ENCODE results near the gene ACRV1. TPM values are rescaled to one million over a fixed set of nuclear protein-coding genes. Genes with fewer than 3 reads are reported as not detected.

The ACRV1 gene
- total RNA-seq, 4 donors from 2014 or later: not detected

DNA sequence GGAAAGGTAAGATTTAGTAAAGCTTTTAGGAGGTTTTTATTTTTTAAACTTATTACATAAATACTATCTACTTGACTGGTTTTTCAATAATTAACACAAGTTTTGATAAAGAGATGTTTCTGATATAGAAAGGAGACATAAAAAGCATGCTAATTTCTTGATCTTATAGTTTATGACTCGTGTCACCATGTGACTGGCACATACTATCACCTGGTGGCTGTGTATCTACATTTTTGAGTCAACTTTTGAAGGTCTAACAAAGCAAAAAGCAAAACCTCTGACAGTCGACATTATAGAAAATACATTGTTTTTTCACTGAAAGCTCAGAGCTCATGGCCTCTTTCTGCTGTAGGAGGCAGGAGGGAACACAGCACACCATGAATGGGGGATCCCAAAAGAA is 810 bp downstream of the ACRV1 start:
- DNase-seq (ENCODE audit: low spot score): no peak
- TF ChIP-seq, protein P1, sequence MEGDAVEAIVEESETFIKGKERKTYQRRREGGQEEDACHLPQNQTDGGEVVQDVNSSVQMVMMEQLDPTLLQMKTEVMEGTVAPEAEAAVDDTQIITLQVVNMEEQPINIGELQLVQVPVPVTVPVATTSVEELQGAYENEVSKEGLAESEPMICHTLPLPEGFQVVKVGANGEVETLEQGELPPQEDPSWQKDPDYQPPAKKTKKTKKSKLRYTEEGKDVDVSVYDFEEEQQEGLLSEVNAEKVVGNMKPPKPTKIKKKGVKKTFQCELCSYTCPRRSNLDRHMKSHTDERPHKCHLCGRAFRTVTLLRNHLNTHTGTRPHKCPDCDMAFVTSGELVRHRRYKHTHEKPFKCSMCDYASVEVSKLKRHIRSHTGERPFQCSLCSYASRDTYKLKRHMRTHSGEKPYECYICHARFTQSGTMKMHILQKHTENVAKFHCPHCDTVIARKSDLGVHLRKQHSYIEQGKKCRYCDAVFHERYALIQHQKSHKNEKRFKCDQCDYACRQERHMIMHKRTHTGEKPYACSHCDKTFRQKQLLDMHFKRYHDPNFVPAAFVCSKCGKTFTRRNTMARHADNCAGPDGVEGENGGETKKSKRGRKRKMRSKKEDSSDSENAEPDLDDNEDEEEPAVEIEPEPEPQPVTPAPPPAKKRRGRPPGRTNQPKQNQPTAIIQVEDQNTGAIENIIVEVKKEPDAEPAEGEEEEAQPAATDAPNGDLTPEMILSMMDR (IDR thresholded peaks at IDR 0.05): no peak

DNA sequence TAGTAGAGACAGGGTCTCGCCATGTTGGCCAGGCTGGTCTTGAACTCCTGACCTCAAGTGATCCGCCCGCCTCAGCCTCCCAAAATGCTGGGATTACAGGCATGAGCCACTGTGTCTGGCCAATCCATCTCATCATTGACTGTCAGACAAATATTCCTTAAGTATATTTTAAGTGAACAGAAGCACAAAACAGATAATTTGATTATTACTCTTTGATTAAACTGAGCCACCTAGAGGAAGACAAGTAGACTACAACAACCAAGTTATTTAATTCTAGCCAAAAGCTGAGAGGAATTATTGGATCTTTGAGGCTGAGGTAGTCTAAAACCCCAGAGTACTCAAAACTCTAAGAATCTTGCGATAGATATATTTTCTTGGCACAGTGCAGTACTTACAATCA is 1.2 kb downstream of the ACRV1 start:
- ATAC-seq (ENCODE audit: low FRiP score): no peak
- no peak for DNase-seq (ENCODE audit: low spot score)
- TF ChIP-seq, protein P1 (IDR thresholded peaks at IDR 0.05): no peak

More for the DNA sequence above, 810 bp downstream of the ACRV1 start:
- no peak for ATAC-seq (ENCODE audit: low FRiP score)

DNA sequence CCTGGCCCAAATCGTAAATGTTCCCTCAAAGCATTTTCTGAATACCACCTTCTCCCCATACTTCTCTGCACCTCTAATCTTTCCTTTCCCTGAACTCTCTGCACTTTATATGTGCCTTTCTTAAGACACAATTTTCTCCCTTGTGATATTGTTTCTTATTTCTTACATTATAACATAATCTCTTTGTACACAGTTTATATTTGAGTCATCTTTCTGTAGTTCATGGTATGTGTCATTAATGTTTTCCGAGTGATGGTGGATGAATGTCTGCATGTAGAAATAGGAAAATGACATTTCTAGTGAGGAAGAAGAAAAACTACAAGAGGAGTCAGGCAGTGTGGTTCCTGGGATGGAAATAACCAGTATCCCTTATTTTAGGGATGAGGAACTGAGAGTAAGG is 5.5 kb downstream of the ACRV1 start:
- TF ChIP-seq, protein P1 (IDR thresholded peaks at IDR 0.05): no peak
- ATAC-seq (ENCODE audit: low FRiP score) (no peak), DNase-seq (ENCODE audit: low spot score) (no peak)

DNA sequence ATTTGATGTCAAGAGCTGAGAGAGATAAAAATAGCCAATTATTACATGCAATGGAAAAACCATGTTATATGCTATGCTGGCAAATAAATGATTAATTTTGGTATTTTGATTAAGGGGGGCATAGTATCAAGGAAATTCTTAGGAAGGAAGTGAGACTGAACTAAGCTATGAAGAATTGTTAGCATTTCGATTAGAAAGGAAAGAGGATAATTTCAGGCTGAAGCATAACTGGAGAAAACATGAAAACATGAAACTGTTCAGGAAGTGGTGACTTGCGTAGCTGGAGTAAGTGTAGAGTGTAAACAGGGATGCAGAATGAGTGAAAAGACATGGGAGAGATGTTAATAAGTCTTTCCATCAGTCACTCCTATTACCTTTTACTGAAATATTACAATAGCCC is 6.4 kb downstream of the ACRV1 start:
- TF ChIP-seq, protein P1 (IDR thresholded peaks at IDR 0.05): no peak

DNA sequence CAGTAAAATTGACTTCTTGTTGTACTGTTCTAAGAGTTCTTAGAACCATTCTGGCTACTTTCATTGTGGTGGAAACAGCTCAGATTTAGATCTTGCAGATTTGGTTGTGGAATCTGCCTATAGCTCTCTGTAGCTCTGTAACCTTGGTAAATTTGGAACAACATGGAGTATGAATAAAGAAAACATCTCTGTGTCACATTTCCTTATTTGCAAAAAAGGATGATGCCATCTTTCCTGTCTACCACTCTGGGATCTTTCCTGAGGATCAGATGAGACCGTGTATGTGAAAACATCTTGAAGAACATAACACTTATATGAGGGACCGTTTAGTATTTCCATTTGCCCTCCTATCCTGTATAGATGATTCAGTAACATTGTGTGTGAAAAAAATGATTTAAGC is 9.1 kb downstream of the ACRV1 start:
- DNase-seq (ENCODE audit: low spot score) (no peak), ATAC-seq (ENCODE audit: low FRiP score) (no peak)
- TF ChIP-seq, protein P1 (IDR thresholded peaks at IDR 0.05): no peak

More for the DNA sequence above, 6.4 kb downstream of the ACRV1 start:
- no peak for ATAC-seq (ENCODE audit: low FRiP score)
- no peak for DNase-seq (ENCODE audit: low spot score)

DNA sequence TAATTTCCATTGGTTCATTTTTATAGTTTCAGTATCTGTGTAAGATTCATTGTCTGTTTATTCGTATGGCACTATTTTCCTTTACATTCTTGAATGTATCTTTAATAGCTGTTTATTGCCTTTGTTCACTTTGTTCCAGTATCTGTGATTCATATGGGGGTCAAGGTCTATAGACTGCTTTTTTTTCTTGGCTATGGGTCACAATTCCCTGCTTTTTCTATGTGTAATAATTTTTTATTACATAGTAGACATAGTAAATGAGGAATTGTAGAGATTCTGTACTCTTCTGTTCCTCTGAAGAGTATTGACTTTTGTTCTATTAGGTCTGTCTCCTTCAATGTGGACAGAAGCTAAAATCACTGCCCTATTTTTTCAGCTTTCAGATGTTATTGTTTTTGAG is 10.5 kb downstream of the ACRV1 start:
- TF ChIP-seq, protein P1 (IDR thresholded peaks at IDR 0.05): no peak
- no peak for DNase-seq (ENCODE audit: low spot score)
- no peak for ATAC-seq (ENCODE audit: low FRiP score)

DNA sequence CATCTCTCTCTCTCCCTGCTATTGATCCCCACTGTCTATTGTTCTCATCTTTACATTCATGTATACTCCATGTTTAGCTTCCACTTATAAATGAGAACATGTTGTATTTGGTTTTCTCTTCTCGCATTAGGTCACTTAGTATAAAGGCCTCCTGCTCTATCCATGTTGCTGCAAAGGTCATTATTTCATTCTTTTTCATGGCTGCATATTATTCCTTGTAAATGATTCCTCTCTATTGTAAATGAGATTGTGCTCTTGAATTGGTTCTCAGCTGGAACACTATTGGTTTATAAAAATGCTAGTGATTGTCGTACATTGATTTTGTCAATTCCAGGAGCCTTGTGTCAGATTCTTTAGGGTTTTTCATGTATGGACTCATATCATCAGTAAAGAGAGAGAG is 13.5 kb downstream of the ACRV1 start:
- DNase-seq (ENCODE audit: low spot score) (no peak), ATAC-seq (ENCODE audit: low FRiP score) (no peak)
- TF ChIP-seq, protein P1 (IDR thresholded peaks at IDR 0.05): no peak

All from omental fat pad (tissue), 4 donors.